Dendritic cell treated with granulocyte-macrophage colony-stimulating factor and Interleukin-4, amounts not matched to agents 40 ng/mL and 50 ng/mL, for 4 days (primary cell): ENCODE data around the gene TEX22.

ENCODE experiments used
- H3K27ac Mint-ChIP-seq: one replicate; pipeline ENCODE4 v1.8.0; 2022; ENCODE audit warnings: mild to moderate bottlenecking, mixed read lengths
- H3K27me3 Mint-ChIP-seq: one replicate; pipeline ENCODE4 v1.8.0; 2022; ENCODE audit warnings: mild to moderate bottlenecking, mixed read lengths
- H3K36me3 Mint-ChIP-seq: one replicate; pipeline ENCODE4 v1.8.0; 2022; ENCODE audit warnings: low read depth, mixed read lengths
- H3K4me1 Mint-ChIP-seq: one replicate; pipeline ENCODE4 v1.8.0; 2022; ENCODE audit warnings: low read depth, mixed read lengths
- H3K4me3 Mint-ChIP-seq: one replicate; pipeline ENCODE4 v1.8.0; 2022; ENCODE audit warnings: mild to moderate bottlenecking, moderate library complexity, mixed read lengths
- H3K9me3 Mint-ChIP-seq: one replicate; pipeline ENCODE4 v1.8.0; 2022; ENCODE audit warnings: mixed read lengths
- intact Hi-C: fragments of 100-400 bp; cut with micrococcal nuclease; formaldehyde crosslinking; loops from one replicate; pipeline ENCODE4 v1.15.0; 2022

TEX22 gene

GRCh38 chr14:105436402-105436801 lies 38.1 kb downstream of the TEX22 start:
- intact Hi-C loops: no loop called here
- H3K9me3 Mint-ChIP-seq: no peaks in the 10 kb centered on the region
- no peaks in the 10 kb centered on the region for H3K27me3 Mint-ChIP-seq
- peaks cover 48% of the 10 kb centered on the region for H3K36me3 Mint-ChIP-seq
- no peak overlapping the region for H3K27ac Mint-ChIP-seq
- no peak overlapping the region for H3K4me3 Mint-ChIP-seq
- peaks cover 6% of the 10 kb centered on the region for H3K4me1 Mint-ChIP-seq

DNA sequence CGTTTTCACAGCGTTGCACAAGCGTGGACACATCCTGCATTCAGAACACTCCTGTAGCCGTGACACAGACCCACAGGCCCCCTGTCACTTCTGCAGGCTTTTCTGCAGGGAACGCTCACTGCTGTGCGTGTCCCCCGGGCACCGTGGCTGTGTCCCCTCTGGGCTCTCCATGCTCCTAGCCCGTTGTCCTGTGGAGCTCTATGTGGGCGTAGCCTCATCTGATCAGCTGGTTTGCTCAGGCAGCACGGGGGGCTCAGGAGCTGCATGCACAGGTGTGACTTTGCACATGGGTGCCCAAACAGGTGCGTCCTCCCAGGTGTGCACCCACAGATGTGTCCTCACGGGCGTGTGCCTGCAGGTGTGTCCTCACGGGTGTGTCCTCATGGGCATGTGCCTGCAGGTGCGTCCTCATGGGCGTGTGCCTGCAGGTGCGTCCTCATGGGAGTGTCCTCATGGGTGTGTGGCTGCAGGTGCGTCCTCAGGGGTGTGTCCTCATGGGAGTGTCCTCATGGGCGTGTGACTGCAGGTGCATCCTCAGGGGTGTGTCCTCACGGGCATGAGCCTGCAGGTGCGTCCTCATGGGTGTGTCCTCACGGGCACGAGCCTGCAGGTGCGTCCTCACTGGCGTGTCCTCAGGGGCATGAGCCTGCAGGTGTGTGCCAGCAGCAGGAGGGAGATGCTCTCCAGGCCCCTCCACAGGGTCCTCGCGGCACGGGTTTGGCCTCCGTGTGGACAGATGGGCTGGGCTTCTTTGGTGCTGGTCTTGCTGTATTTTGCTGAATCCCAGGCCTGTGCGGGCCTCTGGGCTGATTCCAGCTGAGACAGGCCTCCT lies 38.8 kb downstream of the TEX22 start:
- Mint-ChIP-seq H3K27me3 (no peaks in the 10 kb centered on the region), H3K4me3 (no peak overlapping the region), H3K9me3 (no peaks in the 10 kb centered on the region), H3K27ac (no peak overlapping the region), H3K36me3 (peaks cover 55% of the 10 kb centered on the region), H3K4me1 (peaks cover 6% of the 10 kb centered on the region)
- intact Hi-C loops: no loop called here

DNA sequence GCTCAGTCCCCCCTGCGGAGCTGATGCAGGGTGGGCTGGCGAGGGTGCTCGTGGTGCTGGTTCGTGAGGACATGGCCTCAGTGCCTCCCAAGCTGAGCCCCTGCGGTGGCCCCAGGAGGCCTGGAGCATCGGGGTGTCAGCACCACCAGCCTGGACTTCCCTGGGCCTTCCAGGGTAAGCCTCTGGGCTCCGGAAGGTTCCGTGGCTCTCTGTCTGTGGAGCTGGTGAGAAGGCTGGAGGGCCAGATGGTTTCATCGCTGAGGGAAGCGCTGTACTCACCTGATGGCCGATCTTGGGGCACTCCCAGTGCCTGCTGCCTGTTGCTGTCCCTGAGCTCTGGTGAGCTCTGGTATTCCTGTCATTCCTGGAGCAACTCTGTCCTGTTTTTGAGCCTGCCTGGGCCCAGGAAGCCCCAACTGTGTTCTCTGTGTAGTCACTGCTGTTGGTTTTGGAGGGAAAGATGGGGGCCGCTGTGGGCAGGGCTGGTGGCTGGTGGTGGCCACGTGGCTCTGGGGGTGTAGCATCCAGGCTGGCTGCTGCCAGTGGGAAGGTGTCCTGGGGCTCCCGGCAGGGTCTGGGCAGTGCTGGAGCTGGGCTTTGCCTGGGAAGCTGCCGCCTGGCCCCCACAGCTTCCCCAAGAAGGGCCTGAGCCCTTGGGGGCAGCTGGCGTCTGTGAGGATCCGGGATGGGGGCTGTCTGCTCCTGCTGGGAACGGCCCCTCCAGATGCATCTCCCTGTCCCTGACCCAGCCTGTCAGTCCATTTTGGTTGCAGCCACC lies 39.6 kb downstream of the TEX22 start:
- Mint-ChIP-seq H3K36me3 (peaks cover 63% of the 10 kb centered on the region), H3K4me1 (peaks cover 6% of the 10 kb centered on the region), H3K27ac (no peak overlapping the region), H3K4me3 (no peak overlapping the region), H3K27me3 (no peaks in the 10 kb centered on the region), H3K9me3 (no peaks in the 10 kb centered on the region)
- intact Hi-C loops: no loop called here

GRCh38 chr14:105439179-105439578 lies 40.8 kb downstream of the TEX22 start:
- Mint-ChIP-seq H3K9me3 (no peaks in the 10 kb centered on the region), H3K4me3 (no peak overlapping the region), H3K27me3 (no peaks in the 10 kb centered on the region), H3K27ac (no peak overlapping the region), H3K4me1 (peaks cover 6% of the 10 kb centered on the region), H3K36me3 (peaks cover 70% of the 10 kb centered on the region)
- intact Hi-C loops: no loop called here

DNA sequence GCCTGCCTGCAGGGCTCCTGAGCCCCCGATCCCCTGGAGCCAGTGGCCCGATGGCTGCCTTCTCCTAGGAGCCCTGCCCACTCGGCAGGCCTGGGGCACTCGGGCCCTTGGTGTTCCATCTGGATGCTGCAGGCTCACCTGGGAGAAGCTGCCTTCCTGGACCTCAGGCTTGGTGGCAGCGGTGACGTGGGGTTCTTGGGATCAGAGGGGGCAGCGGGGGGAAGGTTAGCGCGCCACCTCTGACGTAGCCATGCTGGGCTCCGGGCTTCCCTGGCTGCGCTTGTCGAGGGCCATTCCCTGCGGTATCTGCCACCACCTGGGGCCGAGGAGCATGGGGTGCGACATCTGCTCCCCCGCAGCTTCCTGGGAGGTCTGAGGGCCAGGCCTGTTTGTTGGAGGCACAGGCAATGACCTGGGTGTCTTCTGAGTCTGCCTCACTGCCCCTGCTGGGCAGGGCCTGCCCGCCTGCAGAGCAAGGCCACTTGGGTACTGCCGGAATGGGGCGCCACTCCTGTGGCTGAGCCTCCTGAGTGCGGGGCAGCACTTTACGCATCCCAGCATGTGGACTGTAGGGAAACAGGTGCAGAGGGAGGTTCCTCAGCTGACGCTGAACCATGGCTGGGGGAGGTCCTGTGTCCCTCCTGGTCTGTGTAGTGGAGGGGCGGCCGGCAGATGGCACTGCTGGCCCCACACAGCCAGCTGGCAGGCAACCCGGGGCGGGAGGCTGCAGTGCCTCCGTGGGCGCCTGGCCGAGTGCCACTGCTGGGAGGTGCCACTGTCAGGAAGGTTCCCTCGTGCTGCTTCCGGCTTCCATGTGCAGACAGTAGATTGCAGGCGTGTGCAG lies 41.6 kb downstream of the TEX22 start:
- no peaks in the 10 kb centered on the region for H3K9me3 Mint-ChIP-seq
- peaks cover 2% of the 10 kb centered on the region for H3K4me1 Mint-ChIP-seq
- no peaks in the 10 kb centered on the region for H3K27me3 Mint-ChIP-seq
- no peak overlapping the region for H3K4me3 Mint-ChIP-seq
- no peak overlapping the region for H3K27ac Mint-ChIP-seq
- intact Hi-C loops: no loop called here
- peaks cover 75% of the 10 kb centered on the region for H3K36me3 Mint-ChIP-seq

DNA sequence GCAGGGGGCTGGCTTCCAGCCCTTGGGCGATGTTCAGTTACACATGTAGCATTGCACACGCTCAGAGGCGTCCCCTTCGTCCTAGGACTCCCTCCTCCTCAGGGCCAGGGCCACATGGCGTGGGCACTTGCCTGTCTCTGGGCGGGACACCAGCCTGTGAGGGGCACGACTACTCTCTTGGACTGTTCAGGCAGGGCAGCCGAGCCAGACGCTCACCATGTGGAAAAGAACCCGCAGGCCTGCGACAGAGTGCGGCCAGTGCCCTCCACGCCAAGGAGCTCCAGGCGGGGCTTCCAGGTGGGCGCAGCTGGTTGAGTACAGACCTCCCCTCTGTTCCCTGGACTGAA lies 42.2 kb downstream of the TEX22 start:
- no peak overlapping the region for H3K4me3 Mint-ChIP-seq

GRCh38 chr14:105440992-105441391 lies 42.7 kb downstream of the TEX22 start:
- H3K4me3 Mint-ChIP-seq: no peak overlapping the region
- H3K9me3 Mint-ChIP-seq: no peaks in the 10 kb centered on the region
- no peaks in the 10 kb centered on the region for H3K4me1 Mint-ChIP-seq
- intact Hi-C loops: no loop called here
- H3K27me3 Mint-ChIP-seq: no peaks in the 10 kb centered on the region
- H3K36me3 Mint-ChIP-seq: peaks cover 85% of the 10 kb centered on the region
- H3K27ac Mint-ChIP-seq: no peak overlapping the region

More for the DNA sequence above, 42.2 kb downstream of the TEX22 start:
- intact Hi-C loops: no loop called here
- Mint-ChIP-seq H3K36me3 (peaks cover 81% of the 10 kb centered on the region), H3K4me1 (no peaks in the 10 kb centered on the region), H3K27me3 (no peaks in the 10 kb centered on the region), H3K27ac (no peak overlapping the region), H3K9me3 (no peaks in the 10 kb centered on the region)

- intact Hi-C loops: no loop called here
- no peaks in the 10 kb centered on the region for H3K4me1 Mint-ChIP-seq
- H3K9me3 Mint-ChIP-seq: no peaks in the 10 kb centered on the region
- no peak overlapping the region for H3K27ac Mint-ChIP-seq
- peaks cover 89% of the 10 kb centered on the region for H3K36me3 Mint-ChIP-seq
- no peak overlapping the region for H3K4me3 Mint-ChIP-seq
- H3K27me3 Mint-ChIP-seq: no peaks in the 10 kb centered on the region
Measured at GRCh38 chr14:105442125-105442524, 43.8 kb downstream of the TEX22 start.

GRCh38 chr14:105442834-105443233 lies 44.5 kb downstream of the TEX22 start:
- Mint-ChIP-seq H3K36me3 (peaks cover 89% of the 10 kb centered on the region), H3K9me3 (no peaks in the 10 kb centered on the region), H3K27ac (no peak overlapping the region), H3K27me3 (no peaks in the 10 kb centered on the region), H3K4me1 (no peaks in the 10 kb centered on the region), H3K4me3 (no peak overlapping the region)
- intact Hi-C loops: no loop called here

DNA sequence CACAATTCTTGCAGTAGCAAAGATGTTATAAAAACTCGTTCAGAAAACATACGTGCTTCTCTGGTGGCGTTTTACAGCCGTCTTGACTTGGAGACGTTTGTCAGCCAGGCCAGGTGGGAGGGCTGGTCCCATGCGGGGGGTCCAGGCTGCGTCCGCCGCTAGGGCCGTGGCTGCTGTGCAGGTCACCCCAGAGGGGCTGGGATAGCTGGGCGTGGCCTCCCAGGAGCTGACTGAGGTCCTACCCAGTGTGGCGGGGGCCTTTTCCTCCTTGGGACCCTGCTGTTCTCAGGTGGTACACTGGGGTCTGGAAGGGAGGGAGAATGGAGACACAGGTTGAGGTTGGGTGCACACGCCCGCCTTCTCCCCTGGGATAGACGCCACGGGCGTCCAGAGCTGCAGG lies 46.5 kb downstream of the TEX22 start:
- intact Hi-C loops: no loop called here
- no peak overlapping the region for H3K27ac Mint-ChIP-seq
- peaks cover 78% of the 10 kb centered on the region for H3K36me3 Mint-ChIP-seq
- no peaks in the 10 kb centered on the region for H3K27me3 Mint-ChIP-seq
- H3K9me3 Mint-ChIP-seq: no peaks in the 10 kb centered on the region
- no peaks in the 10 kb centered on the region for H3K4me1 Mint-ChIP-seq
- H3K4me3 Mint-ChIP-seq: no peak overlapping the region

GRCh38 chr14:105445290-105445689 lies 47.0 kb downstream of the TEX22 start:
- intact Hi-C loops: no loop called here
- Mint-ChIP-seq H3K27ac (no peak overlapping the region), H3K36me3 (peaks cover 78% of the 10 kb centered on the region), H3K4me3 (no peak overlapping the region), H3K9me3 (no peaks in the 10 kb centered on the region), H3K4me1 (no peaks in the 10 kb centered on the region), H3K27me3 (no peaks in the 10 kb centered on the region)

DNA sequence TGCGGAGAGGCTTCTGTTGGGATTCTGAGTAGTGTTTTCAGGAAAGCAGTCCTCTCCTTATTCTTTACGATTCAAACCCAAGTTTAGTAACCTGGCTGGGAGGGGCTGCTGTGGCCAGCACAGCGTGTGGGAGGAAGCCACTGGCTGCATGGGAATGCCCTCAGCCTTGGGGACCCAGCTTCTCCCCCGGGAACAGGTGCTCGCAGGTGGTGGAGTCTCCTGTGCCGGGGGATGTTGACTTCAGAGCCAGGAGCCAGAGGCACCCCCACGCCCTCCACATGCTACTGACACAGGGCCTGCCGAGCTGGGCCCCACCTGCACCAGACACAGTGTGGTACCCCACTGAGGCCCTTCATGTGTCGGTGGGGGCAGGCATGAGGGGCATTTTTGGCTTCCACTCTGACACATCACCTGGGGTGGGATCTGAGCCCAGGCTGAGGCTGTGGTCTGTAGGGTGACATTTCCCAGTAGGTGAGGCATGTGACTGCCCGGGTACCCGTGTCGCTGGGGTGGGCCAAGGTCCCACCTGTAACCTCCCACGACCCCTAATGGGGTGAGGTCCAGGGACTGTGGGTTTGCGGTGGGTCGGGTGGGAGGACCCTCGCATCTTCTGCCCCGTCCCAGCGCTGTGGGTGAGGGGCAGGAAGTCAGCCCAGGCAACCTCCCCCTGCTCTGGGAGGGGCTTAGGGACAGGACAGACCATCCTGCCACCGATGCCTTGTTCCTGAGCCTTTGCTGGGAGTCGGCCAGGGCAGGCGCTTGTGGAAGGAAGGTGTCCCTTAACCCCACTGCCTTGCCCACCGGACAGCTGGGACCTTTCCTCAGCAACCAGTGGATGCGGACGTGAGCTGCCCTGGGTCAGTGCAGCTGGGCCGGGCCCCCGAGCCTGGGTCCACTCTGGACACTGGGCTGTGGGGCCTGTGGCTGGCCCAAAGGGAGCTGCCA lies 47.8 kb downstream of the TEX22 start:
- Mint-ChIP-seq H3K4me3 (no peak overlapping the region), H3K36me3 (peaks cover 78% of the 10 kb centered on the region), H3K27ac (no peak overlapping the region), H3K9me3 (no peaks in the 10 kb centered on the region), H3K4me1 (no peaks in the 10 kb centered on the region), H3K27me3 (no peaks in the 10 kb centered on the region)
- intact Hi-C loops: no loop called here

GRCh38 chr14:105446971-105447370 lies 48.6 kb downstream of the TEX22 start:
- Mint-ChIP-seq H3K4me3 (no peak overlapping the region), H3K4me1 (no peaks in the 10 kb centered on the region), H3K27me3 (no peaks in the 10 kb centered on the region), H3K9me3 (no peaks in the 10 kb centered on the region), H3K27ac (no peak overlapping the region), H3K36me3 (peaks cover 78% of the 10 kb centered on the region)
- intact Hi-C loops: no loop called here
